Stimulated activated CD4-positive, alpha-beta T cell treated with anti-CD3 and anti-CD28 coated beads, Interleukin-1b, Interleukin-23, amount 100 ng/mL, for 1 hour (primary cell): ENCODE results near the gene CNTROB.

Experiments used
- DNase-seq, 2 donors: peaks; one replicate each; pipeline ENCODE4 v3.0.0-alpha.2; 2020; ENCODE audit warnings: low read depth in 2 of 2

Gene CNTROB, protein sequence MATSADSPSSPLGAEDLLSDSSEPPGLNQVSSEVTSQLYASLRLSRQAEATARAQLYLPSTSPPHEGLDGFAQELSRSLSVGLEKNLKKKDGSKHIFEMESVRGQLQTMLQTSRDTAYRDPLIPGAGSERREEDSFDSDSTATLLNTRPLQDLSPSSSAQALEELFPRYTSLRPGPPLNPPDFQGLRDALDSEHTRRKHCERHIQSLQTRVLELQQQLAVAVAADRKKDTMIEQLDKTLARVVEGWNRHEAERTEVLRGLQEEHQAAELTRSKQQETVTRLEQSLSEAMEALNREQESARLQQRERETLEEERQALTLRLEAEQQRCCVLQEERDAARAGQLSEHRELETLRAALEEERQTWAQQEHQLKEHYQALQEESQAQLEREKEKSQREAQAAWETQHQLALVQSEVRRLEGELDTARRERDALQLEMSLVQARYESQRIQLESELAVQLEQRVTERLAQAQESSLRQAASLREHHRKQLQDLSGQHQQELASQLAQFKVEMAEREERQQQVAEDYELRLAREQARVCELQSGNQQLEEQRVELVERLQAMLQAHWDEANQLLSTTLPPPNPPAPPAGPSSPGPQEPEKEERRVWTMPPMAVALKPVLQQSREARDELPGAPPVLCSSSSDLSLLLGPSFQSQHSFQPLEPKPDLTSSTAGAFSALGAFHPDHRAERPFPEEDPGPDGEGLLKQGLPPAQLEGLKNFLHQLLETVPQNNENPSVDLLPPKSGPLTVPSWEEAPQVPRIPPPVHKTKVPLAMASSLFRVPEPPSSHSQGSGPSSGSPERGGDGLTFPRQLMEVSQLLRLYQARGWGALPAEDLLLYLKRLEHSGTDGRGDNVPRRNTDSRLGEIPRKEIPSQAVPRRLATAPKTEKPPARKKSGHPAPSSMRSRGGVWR

DNA sequence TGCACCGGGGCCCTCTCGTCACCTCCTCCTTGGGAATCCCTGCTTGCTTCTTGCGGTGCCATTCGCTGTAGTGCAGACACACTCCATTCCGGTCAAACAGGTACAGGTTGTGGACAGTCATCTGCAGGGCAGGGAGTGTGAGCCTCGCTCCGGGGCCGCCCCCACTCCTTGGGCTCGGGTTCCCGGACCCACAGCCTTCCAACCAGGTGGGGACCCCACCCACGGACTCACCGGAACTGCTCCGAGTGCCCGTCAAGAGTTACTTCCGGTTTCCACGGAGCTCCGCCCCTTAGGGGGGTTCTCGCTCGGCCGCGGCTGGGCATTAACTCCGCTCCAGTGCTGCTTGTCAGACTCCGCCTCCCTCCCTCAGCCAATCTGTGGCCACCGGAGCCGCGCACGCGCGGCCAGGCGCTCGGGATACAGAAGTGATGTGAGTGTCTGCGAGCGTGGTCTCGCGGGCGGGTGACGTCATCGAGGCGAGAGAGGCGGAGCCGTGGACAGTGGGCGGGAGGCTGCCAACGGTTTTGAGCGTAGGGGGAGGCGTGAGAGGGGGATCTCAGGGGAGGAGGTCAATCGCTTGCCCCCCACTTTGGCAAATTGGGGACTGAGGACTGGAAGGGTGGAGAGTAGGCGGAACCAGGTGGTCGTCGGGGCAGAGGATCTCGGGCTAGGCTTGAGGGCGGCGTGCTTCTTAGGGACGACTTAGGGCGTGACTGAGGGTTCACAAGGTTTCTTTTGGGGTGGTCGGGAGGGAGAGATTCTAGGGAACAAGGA is at the start of gene CNTROB, which contains the start of gene TRAPPC1:
Gene CNTROB (plus strand): TSS at position 498 of the 774 bp plus-strand sequence. CDS start 874 bp downstream, outside the sequence.
Gene TRAPPC1 (minus strand): TSS at position 238 of the 774 bp plus-strand sequence. CDS start 117 bp downstream, at position 121.
- peak; percentile 98 to 99 for DNase-seq

DNA sequence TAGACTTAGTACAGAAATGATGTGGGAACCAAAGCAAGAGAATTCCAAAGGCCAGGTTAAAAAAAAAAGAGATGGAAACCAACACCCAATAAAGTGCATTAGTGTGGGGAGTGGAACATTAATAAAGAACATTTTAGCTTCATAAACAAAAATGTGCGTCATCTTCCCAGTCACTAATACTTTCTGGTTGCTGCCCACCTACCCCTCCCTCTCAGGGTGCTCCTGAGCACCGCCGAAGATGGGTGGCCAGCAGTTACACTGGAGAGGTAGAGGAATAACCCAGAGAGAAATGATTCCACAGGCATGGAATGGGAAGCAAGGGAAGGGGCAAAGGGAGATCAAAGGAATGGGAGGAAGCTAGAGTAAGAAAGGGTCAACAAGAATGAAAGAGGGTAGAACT is 49.4 kb upstream of the CNTROB start:
- DNase-seq = no peak

DNA sequence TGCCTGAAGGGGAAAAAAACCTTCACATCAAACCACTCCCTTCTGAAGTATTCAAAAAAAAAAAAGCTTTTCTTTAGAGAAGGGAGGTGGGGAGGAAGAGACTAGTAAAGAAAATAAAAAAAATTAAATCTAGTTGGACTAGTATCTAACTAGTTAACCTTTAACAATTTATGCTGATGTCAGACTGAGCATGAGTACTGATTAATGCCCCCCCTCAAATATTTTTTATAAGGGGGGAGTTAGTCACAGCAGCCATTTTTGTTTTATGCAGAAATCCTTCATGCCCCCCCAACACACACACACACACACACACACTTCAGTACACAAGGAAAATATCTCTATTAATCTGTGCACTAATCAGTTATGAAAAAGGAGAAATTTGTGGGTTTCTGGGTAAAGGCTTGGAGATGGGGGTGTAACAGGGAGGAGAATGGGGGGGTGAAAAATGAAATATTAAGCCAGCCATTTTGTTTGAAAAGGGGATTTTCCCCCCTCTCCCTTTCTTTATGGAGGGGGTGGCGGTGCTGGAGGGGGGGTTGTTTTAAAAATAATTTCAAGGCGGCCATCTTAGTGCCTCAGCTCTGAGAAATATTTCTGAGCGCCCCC is 48.1 kb upstream of the CNTROB start:
- no peak for DNase-seq

- DNase-seq = no peak
Observed at GRCh38 chr17:7884581-7885366, 47.2 kb upstream of the CNTROB start.

DNA sequence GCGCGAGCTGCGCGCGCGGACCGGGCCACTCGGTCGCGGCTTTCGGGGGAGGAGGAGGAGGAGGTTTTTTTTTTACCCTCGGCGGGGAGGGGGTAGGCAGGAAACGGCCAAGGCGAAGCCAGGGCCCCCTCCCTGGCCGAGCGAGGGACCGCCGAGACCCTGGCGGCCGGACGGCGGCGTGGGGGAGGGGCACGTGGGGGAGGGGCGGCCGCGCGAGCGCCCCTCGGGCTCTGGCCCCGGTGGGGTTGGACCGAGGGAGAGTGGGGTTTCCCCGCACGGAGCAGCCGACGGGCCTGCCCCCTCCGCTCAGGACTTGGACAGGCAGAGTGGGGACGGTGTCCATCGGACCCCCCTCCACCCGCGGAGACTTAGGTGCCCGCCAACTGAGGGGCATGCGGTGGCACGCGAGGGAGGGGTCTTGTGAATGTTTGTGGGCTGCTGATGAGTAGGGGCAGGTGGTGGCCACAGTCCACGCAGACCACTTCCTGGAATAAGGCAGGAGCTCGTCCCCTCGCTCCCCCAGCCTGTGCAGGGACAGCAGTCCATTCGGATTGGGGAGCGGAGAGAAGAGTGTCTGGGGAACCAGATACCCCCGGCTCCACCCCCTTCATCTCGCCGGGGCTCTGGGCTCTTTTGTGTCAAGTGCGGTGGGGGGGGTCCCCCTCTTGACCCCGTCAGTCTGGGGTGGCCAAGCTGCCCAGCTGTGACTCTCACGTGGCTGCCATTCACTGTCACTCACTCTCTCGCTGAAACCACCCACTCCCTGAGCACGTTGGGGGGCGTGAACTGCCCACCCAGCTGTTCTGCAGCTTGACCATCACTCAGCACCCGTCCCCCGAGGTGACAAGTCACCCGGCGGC is 46.4 kb upstream of the CNTROB start:
- peak in 1 of 2 donors; percentile 21 for DNase-seq

- peak; percentile 21 to 22 for DNase-seq
Observed at GRCh38 chr17:7886227-7887037, 45.6 kb upstream of the CNTROB start.

DNA sequence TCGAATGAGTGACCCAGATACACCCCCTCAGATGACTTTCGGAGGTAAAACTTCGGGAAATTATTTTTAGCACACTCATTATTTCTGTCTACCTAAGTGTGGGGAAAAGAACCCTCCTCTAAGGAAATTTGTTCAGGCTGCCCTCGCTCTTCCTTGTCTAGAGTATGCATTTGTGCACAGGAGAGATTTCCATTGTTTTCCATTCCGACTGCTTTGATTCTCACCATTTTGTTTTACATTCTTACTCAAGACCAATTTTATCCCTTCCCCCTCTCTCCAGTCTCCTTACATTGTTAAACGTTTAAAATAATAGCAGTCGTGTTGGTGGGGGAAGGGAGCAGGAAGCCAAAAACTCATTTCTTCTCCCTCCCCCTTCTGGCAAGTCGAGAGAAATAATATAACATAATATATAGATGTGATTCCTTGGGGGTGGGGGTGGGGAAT is 44.9 kb upstream of the CNTROB start:
- DNase-seq = no peak

DNA sequence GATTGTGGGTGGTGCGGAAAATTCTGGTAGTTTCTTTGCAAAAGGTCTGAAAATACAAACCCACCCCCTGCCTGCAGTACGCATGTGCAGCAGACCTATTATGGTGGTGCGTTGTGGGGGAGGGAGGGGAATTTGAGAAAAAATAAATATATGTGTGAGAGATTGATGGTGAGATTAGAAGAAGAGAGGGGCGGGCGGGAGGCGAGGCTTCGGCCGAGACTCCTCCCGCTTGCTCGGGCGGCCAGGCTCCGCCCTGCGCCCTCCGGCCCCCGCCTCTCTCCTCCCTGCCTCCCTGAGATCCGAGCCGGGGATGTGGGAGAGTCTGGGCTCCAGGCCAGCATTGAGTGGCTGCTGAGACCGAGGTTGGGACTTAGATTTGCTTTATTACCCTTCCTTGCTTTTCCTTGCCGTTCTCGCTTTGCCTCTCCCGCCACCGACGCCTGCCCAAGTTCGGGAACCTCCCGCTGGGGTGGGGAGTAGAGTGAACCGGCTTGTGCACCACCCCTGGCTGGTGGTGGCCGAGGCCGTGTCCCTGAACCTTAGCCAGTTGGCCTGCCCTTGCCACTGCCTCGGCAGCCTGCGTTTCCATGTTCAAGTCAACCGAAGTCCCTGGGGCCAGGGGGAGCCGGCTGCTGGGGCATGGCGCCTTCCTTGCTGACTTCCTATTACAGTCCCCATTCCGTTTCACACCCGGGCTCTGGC is 44.4 kb upstream of the CNTROB start:
- DNase-seq = peak; percentile 77 to 78

GRCh38 chr17:7888184-7888920 is 43.7 kb upstream of the CNTROB start, which contains the start of gene CHD3:
CHD3 (plus strand) TSS chr17:7888789; CDS start chr17:7889001, 212 bp downstream.
- DNase-seq = peak; percentile 13 to 38

DNA sequence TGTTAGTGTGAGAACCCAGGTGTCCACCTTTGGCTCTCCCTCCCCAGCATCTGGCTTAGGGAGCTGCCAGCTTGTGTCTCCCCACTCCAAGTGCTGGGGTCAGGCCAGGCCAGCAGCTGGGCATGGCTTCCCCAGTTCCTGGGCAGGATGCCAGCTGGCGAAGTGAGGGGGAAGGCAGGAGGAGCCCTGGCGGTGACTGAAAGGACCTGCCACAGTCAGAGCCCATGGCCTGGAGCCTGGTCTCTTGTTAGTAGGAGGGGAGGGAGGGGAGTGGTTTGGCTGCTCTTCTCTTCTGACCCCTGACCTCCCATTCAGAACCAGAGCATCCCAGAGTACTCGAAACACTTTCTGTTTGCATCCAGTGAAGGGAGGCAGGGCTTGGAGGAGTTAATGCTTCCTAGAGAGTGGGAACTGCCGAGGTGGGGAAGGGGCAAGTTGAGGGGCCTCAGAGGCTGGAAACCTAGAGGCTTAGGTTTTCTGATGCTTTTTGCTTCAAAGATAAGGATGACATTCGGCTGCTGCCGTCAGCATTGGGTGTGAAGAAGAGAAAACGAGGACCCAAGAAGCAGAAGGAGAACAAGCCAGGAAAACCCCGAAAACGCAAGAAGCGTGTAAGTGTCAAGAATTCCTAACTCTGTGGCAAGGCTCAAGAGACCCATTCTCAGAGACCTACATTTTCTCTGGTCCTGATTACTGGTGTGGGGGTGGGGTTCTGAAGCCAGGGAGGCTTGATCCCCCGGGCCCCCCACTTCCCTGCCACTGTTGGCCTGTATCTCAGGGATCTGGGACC is 42.6 kb upstream of the CNTROB start:
- no peak for DNase-seq

DNA sequence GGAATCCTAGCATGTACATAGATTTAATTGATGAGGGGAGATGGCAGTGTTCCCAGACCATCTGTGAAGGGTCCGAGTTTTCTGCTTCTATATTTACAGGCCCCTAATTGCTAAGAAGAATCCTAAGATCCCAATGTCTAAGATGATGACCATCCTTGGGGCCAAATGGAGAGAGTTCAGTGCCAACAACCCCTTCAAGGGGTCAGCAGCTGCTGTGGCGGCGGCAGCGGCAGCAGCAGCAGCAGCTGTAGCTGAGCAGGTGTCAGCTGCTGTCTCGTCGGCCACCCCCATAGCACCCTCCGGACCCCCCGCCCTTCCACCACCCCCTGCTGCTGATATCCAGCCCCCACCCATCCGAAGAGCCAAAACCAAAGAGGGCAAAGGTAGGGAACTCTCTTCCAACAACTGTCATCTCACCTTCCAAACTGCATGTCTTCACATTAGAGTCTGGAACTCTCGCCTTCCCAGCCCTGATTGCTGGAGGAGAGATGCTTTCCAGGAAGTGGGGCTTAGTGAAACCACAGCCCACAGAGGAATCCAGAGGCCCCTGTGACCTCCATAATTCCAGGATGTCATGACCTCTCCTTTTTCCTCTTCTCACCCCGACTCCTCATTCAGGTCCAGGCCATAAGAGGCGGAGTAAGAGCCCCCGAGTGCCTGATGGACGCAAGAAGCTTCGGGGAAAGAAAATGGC is 38.7 kb upstream of the CNTROB start:
- DNase-seq = no peak

DNA sequence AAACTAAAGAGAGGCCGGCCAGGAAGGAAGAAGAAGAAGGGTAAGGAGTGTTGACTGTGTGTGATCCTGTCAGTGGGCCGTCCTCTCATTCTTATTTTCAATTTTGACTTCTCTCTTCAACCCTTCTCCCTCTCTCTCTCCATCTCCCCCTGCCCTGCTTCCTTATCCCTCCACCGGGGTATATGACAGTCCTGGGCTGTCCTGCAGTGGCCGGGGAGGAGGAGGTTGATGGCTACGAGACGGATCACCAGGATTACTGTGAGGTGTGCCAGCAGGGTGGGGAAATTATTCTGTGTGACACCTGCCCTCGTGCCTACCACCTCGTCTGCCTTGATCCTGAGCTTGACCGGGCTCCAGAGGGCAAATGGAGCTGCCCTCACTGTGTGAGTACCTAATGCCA is 37.8 kb upstream of the CNTROB start:
- DNase-seq = no peak

- no peak for DNase-seq
Observed at GRCh38 chr17:7894866-7895265, 37.1 kb upstream of the CNTROB start.

DNA sequence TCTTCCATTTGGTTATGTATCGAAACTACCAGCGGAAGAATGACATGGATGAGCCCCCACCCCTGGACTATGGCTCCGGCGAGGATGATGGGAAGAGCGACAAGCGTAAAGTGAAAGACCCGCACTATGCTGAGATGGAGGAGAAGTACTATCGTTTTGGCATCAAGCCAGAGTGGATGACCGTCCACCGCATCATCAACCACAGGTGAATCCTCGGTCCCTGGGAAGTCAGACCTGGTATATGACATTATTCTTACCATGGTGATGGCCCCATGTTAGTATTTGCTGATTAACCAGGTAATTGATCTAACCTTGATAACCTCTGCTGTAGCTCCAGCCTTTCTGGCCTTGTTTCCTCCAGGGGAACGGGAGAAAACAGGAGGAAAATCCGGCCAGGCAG is 34.9 kb upstream of the CNTROB start:
- no peak for DNase-seq

- no peak for DNase-seq
Observed at GRCh38 chr17:7897773-7898172, 34.2 kb upstream of the CNTROB start.
